Measurements from ENCODE around the gene CCDC85B.

CCDC85B gene

GRCh38 chr11:65912845-65913244 lies 22.4 kb downstream of the CCDC85B start:
- no peak for DNase-seq

DNA sequence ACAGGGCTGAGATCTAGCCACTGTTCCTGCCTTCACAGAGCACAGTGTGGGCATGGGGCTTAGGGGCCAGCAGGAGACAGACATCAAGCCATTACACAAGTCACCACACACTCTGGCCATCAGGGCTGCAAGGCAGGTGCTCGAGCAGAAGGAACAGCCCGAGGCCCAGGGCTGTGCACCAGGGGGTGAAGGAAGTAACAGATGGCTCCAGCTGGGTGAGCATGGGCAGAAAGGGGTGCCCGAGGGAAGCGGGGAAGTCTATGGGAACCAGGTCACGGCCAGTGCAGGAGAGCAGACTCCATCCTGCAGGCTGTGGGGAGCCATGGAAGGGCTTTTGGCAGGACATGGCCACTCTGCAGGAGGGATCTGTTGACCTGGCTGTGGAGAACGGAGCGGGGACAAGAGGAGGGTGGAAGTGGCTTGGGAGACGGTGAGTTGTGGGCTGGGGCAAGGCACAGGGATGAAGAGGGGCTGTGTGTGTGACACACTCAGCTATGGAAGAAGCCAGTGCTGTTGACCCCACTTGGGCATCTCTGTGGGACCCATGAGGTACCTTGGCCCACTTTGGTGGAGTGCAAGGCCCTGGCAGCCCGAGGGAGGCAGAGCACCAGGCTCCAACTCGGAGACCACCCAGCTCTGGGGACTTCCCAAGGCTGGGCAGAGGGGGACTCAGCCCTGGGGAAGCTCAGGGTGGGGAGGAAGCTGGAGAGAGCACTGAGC lies 24.8 kb downstream of the CCDC85B start:
- DNase-seq, result no peak

- no peak for DNase-seq
Observed at GRCh38 chr11:65915821-65916251, 25.4 kb downstream of the CCDC85B start.

DNA sequence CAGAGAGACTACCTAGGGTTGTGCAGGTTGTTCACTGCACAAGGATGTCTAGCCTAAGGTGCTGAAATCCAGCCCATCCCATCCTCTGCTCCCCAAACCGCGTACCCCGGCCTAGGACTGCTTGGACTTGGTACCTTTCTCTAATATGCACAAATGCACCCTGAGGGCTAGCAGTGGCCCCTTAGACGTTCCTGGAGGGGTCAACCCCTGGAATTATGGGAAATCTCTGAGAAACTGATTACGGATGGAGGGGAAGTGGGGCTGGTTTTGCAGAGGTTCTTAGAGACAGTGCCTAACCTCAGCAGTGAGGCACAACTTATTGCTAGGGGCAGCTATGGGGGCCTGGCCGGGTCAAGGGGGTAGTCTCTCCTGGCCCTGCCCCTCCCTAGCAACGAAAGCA lies 25.9 kb downstream of the CCDC85B start:
- no peak for DNase-seq

DNA sequence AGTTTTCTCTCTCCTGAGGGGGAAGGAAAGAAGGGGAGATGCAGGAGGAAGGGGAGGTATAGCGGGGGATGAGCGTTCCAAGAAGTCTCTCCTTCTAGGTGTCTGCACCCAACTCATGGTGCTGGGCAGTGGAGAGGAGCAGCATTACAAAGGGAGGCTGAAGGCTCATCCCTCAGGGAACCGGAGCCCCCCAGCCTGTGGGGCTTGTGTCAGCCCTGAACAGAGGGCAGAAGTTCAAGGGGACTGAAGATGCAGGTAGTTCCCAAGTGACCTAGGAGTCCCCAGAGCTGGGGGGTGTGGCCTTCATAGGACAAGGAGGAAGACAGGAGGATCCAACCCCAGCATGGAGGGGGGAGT lies 26.6 kb downstream of the CCDC85B start:
- no peak for DNase-seq

DNA sequence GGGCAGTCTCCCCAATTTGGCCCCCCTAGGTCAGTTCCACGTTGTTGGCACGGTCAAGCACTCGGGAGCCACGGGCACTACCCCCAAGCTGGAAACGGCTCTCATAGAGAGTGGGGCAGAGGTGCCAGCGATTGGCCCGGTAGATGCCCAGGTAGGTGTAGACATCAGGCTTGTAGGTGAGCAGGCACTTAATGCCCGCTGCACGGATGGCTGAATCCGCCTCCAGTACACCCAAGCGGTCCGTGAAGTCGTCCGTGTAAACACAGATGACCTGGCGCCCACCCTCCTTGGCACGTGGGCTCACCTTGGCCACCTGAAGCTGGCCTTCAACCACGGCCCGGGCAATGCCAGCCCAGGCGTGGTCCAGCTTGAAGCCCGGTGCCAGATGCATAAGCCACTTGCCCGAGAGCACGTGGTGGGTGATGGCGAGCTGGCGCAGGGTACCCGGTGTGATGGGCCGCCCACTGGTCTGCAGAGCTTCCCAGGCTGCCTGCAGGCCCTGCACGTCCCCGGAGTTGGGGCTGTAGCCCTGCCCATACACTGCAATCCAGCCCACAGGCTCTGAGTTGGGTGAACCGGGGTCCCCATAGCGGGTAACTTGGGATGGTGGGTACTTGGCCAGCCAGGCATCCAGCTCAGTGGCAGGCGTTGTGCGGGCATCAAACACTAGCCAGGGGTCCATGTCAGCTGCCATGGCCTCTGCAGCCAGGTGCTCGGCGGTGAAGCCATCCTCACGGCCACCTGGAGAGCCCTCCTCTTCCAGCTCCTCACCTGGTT lies 27.1 kb downstream of the CCDC85B start:
- no peak for DNase-seq

DNA sequence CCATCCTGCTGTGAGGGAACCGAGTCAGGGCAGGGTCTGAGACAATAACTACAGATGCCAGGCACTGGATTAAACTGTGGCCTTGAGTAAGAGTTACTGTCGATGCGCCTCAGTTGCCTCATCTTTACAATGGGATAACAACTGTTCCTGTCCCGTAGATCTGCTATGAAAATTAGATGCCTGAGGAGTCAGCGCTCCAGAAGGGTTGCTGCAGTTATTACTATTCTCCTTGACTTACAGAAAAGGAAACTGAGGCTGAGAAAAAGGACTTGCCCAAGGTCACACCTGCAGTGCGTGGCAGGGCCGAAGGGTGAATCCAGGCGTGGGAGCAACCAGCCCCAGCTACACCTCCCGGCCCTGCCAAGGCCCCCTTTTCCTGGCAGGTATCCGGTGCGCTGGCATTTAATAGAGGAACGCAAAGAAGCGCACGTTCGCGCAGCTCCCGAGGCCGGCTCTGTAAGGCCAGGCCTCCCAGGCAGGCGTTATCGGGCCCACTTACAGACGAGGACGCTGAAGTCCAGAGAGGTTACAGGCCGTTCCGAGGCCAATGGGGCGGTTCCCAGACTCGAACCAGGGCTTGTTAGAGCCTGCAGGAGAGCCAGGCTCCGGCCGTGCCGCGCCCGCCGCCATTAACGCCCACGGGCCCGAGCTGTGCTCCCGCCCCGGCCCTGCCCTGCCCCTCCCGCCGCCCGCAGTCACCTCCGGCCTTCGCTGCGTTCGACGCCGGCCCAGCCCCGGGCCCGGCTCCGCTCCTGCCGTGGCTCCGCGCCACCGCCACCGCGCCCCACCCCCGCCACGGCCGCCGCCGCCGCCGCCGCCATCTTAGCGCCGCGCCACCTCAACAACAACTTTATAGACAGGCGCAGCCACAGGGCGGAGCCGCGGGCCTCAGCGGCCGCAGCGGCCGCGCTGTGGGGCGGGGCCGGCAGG lies 28.0 kb downstream of the CCDC85B start, which contains the start of gene C11orf68:
C11orf68 (minus strand) TSS at position 852 of the 930 bp plus-strand sequence; CDS start at position 821, 31 bp downstream.
- DNase-seq, result no peak

GRCh38 chr11:65919141-65919572 lies 28.7 kb downstream of the CCDC85B start, which contains the start of gene DRAP1:
TSS of gene DRAP1 (plus strand) at chr11:65919426. CDS start at chr11:65919502, 76 bp downstream.
- DNase-seq, result peak; percentile 97

DNA sequence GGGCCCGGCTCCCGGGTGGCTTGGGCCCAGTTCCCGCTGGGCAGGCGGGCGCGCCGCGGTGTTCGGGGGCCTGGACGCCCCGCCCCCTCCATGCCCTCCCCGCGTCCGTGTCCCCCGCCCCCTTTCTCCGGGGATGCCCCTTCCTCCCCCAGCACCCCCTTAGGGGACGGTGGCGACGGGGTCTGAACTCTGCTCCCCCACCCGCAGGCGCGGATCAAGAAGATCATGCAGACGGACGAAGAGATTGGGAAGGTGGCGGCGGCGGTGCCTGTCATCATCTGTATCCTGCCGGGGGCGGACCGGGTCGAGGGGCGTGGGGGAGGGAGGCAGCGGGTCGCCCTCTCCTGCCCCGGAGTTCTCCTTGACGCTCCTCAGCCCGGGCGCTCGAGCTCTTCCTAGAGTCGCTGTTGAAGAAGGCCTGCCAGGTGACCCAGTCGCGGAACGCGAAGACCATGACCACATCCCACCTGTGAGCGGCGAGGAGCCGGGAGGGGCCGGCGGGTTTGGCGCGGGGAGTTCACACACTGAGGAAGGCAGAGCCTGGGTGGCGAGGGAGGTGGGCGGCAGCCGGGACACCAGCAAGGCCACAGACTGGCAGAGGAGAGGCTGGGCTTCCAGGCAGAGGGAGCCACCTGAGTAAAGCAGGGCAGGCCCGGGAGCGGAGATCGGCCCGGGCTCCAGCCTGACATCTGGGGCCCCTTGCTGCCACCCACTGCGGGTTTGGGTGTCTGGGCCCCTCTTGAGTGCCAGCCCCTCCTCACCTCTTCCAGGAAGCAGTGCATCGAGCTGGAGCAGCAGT lies 29.3 kb downstream of the CCDC85B start:
- peak; percentile 60 for DNase-seq

DNA sequence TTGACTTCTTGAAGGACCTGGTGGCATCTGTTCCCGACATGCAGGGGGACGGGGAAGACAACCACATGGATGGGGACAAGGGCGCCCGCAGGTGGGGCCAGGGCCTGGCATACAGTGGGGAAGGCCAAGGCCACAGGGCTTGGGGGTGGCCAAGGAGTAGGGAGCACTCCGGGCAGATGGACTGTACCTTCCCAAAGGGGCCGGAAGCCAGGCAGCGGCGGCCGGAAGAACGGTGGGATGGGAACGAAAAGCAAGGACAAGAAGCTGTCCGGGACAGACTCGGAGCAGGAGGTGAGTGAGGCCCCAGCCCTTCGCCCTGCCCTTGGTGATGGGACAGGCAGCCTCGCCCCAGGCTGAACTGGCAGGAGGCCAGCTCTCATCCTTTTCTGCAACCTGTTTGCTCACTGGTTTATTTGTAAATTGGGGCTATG lies 29.9 kb downstream of the CCDC85B start:
- DNase-seq, result no peak

DNA sequence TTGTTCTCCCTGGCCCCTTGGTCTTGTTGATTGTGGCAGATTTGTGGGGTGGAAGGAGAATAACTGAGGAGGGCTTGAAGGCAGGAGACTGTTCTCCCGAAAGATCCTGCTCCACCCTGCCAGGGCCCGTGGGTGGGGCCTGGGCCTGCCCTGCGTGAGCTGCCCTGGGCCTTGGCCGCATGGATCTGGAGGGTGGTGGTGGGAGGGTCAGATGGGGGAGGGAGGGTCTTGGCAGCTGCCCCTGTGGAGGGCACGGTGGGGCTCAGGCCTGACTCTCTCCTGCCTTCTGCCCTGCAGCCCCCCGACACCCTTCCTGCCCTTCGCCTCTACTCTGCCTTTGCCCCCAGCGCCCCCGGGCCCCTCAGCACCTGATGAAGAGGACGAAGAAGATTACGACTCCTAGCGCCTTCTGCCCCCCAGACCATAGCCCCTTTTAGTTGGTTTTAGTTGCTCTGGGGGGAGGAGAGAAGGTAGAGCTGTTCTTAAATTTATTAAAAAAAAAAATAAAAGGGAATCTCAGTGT lies 30.6 kb downstream of the CCDC85B start:
- no peak for DNase-seq

DNA sequence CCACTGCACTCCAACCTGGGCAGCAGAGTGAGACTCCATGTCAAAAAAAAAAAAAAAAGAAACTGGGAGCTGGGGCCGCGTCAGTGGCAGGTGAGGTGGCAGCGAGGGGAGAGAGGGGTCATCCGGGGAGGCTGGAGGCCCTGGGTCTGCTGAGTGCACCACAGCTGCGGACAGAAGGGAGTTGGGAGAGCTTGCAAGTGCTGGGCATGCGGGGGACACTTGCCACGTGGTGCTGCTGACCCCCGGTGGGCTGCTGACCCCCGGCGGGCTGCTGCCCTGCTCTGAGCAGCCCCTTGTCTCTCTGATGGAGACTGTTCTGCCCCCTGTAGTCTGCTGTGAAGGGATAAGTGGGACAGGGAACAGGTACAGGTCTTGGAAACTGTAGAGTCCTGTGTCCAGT lies 31.4 kb downstream of the CCDC85B start:
- DNase-seq, result no peak

- no peak for DNase-seq
Observed at GRCh38 chr11:65922565-65922964, 32.1 kb downstream of the CCDC85B start.

DNA sequence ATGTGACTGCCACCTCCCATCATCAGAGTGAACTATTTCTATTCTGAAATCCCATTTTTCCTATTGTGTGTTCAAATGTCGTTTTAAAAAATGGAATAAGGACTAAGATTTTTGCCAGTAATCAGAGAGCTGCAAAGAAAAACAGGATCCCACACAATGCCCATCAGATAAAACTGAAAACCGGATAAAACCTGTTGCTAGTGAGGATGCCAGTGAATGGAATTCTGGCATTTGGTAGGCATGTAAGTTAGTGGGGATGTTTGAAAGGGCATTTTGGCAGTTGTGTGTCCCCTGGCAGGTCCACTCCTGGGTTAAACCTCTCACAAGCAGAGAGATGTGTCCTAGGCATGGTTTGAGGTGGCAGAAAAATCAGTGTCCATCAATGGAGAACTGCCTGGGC lies 34.9 kb downstream of the CCDC85B start:
- DNase-seq, result no peak

DNA sequence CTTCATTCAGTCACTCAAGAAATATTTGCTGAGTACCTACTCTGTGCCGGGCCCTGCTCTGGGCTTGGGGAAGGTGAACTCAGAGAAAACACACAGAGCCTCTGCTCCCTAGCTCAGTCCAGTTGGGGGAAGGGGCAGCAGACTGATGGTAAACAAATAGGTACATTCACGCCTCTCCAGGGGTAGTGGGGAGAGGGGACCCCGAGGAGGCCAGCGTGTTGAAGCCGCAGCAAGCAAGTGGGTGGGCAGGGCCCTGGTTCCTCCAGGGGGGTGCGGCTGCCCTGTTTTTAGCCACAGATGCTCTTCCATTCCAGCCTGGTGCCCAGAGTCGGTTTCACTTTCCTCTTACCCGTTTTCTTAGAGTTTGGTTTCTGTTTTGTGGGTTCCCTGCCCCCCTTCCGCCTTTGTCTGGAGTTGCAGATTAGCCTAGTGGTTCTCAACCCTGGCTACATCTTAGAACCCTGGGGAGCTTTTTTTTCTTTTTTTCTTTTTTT lies 37.5 kb downstream of the CCDC85B start:
- peak; percentile 80 for DNase-seq

GRCh38 chr11:65928667-65929066 lies 38.2 kb downstream of the CCDC85B start:
- no peak for DNase-seq

DNA sequence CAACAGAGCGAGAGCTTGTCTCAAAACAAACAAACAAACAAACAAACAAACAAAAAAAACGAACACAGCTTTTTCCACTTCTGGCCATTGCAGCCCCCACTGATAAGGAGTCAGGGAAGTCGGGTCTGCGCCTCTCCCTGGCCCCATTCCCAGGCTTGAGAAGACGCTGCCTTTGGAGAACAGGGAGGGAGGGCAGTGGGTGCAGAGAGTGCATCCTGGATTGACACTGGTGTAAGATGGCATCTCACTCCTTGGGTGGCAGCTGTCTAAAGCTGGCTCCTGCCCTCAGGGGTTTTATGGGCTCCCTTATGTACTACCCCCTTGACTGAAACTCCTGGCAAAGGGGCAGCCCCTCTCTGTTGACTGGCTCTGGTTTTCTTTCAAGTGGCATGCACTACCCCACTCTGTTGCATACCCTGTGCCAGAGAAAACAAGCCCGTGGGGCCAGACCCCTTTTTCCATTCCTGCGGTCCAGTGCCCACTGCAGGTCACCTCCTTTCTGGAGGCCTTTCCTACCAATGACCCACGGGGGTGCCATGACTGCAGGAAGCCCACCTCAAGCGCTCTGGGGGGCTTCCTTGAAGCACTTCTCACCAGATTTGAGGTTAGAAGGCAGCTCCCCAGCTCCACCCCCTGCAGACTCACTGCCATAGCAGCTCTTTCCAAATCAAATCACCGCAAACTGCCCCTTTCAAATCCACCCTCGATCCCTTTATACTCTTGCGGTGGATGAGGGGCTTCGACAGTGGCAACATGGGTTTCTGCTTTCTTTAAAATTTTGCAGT lies 41.5 kb downstream of the CCDC85B start:
- DNase-seq, result no peak

- no peak for DNase-seq
Observed at GRCh38 chr11:65932558-65932919, 42.1 kb downstream of the CCDC85B start.

DNA sequence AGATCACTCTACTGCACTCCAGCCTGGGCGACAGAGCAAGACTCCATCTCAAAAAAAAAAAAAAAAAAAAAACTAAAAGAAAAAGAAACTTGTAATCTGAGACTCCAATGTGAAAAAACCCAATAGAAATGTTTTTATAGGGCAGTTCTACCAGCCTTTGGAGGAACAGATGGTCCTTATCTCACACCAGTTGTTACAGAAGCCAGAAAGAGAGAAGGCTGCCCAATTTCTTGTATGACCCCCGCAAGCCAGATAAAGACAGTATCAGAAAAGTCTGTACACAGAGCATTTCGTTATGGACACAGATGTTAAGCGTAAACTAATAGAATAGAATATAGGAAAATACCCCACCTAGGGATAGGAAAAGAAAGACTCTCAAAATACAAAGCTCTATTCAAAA lies 43.5 kb downstream of the CCDC85B start:
- DNase-seq, result no peak

- no peak for DNase-seq
Observed at GRCh38 chr11:65937766-65938165, 47.3 kb downstream of the CCDC85B start.

Measured in stimulated activated CD4-positive, alpha-beta T cell treated with anti-CD3 and anti-CD28 coated beads, Interleukin-4, amount 100 ng/mL, for 24 hours (primary cell).